Uterus (tissue), 2 donors: Measurements from ENCODE around the gene STIM2.

ENCODE experiments used
- POLR2A ChIP-seq, 2 donors: fragments of 450-650 bp; IDR thresholded peaks; one replicate each; pipeline ENCODE4 v1.6.1; 2016; ENCODE audit warnings: antibody characterized with exemption in 2 of 2, mild to moderate bottlenecking in 1 of 2, moderate library complexity in 1 of 2
- TF ChIP-seq, protein P1 (sequence below), 4 experiments: fragments of 200-600 bp in 2 of 4; fragments of 450-650 bp in 2 of 4; sonication (generic) in 2 of 4; IDR thresholded peaks; one replicate each; pipeline ENCODE4 v1.5.1; 2016 to 2019; ENCODE audit warnings: antibody characterized with exemption in 4 of 4, mild to moderate bottlenecking in 2 of 4, moderate library complexity in 1 of 4

DNA sequence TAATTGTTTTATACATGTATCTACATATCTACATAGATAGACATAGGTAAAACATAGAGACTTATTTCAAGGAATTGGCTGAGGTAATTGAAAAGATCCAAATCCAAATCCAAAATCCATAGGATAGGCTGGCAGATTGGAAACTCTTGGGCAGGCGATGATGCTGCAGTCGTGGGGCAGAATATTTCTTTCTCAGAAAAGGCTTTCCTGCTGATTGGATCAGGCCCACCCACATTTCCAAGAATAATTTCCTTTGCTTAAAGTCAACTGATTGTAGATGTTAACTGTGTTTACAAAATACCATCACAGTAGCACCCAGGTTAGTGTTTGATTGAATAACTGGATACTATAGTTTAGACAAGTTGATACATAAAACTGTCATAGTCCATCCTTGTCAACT, 27.2 kb downstream of the STIM2 start:
- TF ChIP-seq, protein P1, sequence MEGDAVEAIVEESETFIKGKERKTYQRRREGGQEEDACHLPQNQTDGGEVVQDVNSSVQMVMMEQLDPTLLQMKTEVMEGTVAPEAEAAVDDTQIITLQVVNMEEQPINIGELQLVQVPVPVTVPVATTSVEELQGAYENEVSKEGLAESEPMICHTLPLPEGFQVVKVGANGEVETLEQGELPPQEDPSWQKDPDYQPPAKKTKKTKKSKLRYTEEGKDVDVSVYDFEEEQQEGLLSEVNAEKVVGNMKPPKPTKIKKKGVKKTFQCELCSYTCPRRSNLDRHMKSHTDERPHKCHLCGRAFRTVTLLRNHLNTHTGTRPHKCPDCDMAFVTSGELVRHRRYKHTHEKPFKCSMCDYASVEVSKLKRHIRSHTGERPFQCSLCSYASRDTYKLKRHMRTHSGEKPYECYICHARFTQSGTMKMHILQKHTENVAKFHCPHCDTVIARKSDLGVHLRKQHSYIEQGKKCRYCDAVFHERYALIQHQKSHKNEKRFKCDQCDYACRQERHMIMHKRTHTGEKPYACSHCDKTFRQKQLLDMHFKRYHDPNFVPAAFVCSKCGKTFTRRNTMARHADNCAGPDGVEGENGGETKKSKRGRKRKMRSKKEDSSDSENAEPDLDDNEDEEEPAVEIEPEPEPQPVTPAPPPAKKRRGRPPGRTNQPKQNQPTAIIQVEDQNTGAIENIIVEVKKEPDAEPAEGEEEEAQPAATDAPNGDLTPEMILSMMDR (IDR thresholded peaks at IDR 0.05) = no peak
- no peak for TF ChIP-seq POLR2A (IDR thresholded peaks at IDR 0.05)
